Epithelial cell of proximal tubule (primary cell): ENCODE results near the gene FAM20A. TPM values are rescaled to one million over a fixed set of nuclear protein-coding genes. Genes with fewer than 3 reads are reported as not detected.
A peak's percentile ranks its signal among the peaks of the same experiment; 100 is the strongest.

Experiments used
- DNase-seq: peaks from one replicate; pipeline ENCODE4 v3.0.0-alpha.2; 2011; ENCODE audit warnings: low read depth
- H3K4me3 ChIP-seq: 2 replicates; pipeline ENCODE4 v1.5.1; 2011; ENCODE audit warnings: low read depth, mild to moderate bottlenecking, low read length
- CTCF ChIP-seq: conservative IDR thresholded peaks from 2 replicates; pipeline ENCODE4 v1.5.1; 2012; ENCODE audit warnings: low read depth, mild to moderate bottlenecking, low read length
- total RNA-seq: library from RNA; depleted of rRNA; stranded (reverse); fragments of >200 nt; gene quantifications from 2 replicates; pipeline ENCODE4 v1.2.3, GENCODE V29; 2015

Gene FAM20A
- total RNA-seq, 1 donor from 2014 or later = not detected

GRCh38 chr17:68511254-68511670 lies 89.9 kb downstream of the FAM20A start:
- H3K4me3 ChIP-seq = peak overlapping the region; percentile 86
- peak; percentile 14 for TF ChIP-seq CTCF
- DNase-seq = no peak

GRCh38 chr17:68509141-68510057 lies 91.8 kb downstream of the FAM20A start:
- no peak for TF ChIP-seq CTCF
- no peak for DNase-seq
- no peak overlapping the region for H3K4me3 ChIP-seq

GRCh38 chr17:68507576-68507975 lies 93.6 kb downstream of the FAM20A start:
- no peak overlapping the region for H3K4me3 ChIP-seq
- no peak for TF ChIP-seq CTCF
- no peak for DNase-seq

- no peak for TF ChIP-seq CTCF
Observed at GRCh38 chr17:68505951-68506350, 95.2 kb downstream of the FAM20A start.

GRCh38 chr17:68501074-68501473 lies 100.1 kb downstream of the FAM20A start:
- no peak overlapping the region for H3K4me3 ChIP-seq
- no peak for TF ChIP-seq CTCF
- DNase-seq = no peak

More at GRCh38 chr17:68505951-68506350, 95.2 kb downstream of the FAM20A start:
- DNase-seq = no peak
- no peak overlapping the region for H3K4me3 ChIP-seq

- TF ChIP-seq CTCF = no peak
- DNase-seq = no peak
- no peak overlapping the region for H3K4me3 ChIP-seq
Observed at GRCh38 chr17:68499587-68499986, 101.6 kb downstream of the FAM20A start.
